Stimulated activated CD8-positive, alpha-beta memory T cell treated with anti-CD3 and anti-CD28 coated beads, Interleukin-4, amount 100 ng/mL, for 24 hours (primary cell): ENCODE measurements around the gene TTLL12.

Source experiments
- DNase-seq: peaks from one replicate; pipeline ENCODE4 v3.0.0-alpha.2; 2020; ENCODE audit warnings: low read depth

The TTLL12 gene

GRCh38 chr22:43213962-43214361 lies 27.0 kb upstream of the TTLL12 start:
- DNase-seq: no peak

DNA sequence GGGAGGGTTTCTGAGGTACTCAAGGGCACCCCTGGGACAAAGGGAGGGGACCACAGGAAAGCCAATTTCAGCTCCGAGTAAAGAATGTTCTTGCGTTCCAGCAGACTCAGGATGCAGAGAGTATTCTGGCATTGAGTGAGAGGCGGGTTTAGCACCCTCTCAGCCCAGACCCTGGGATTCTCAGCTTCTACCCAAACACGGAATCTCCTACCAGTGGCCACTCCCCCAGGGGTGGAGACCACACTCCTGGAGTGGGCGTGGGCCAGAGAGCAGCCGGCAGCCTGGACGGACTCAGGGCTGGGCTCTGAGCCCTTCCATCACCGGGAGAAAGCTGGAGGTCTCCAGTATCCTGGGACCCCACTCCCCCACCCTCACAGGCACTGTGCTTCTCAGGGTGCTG lies 26.1 kb upstream of the TTLL12 start:
- DNase-seq: no peak

DNA sequence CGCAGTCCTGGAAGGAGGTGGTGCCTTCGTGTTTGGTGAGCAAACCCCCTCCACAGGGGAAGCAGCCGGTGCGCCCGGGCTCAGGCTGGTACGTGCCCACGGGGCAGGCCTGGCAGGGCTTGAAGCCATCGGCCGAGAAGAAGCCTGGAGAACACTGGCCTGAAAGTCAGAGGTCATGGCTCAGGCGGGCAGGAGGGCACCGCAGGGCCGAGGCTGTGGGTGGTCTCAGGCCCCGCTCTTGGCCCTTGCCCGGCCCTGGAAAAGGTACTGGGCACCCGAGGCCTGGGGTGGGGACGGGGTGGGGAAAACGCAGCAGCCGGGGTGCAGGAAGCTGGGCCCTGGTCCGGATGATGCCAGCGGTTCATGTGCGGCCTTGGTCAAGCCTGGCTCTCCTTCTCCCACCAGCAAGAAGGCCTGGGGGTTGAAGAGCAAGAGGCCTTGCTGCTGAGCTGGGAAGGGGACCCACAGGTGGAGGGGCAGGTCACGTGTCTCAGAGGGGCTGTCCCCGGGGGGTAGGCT lies 25.6 kb upstream of the TTLL12 start:
- no peak for DNase-seq

GRCh38 chr22:43211941-43212433 lies 25.1 kb upstream of the TTLL12 start:
- DNase-seq: no peak

DNA sequence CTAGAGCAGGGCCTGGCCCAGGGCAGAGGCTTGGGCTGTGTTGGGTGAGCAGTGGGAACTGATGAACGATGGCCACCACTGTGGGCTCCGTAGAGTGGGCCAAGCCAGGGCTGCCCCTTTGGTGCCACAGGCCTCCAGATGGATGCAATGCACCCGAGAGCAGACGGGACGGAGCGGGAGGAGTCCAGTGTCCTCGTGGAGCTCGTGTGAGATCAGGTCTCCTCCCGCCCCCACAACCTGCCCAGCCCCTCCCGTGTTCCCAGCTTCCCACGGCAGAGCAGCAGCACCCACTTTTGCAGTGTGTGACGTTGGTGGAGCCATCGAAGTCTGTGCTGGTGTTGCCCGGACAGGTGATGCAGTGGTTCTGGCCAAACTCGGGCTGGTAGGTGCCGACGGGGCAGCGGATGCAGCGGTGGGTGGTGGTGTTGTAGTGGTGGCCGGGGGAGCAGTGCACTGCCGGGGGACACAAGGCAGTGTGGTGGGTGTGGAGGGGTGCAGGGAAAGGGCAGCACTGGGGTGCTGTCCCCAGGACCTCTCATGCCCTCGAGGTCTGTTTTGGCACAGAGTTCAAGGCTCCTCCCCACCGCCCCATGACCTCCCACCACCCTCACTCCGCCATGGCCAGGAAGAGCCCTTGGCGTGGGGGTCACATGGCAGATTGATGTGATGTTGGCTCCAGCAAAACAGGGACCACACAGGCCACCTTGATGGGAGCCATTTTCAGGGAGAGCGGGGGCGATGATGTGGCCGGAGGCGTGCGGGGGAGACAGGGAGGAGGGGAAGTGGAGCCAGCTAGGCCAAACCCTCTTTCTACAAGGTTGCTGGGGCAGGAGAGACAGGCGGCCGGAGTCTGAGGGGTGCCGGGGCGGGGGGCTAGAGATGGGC lies 23.9 kb upstream of the TTLL12 start:
- DNase-seq: no peak

DNA sequence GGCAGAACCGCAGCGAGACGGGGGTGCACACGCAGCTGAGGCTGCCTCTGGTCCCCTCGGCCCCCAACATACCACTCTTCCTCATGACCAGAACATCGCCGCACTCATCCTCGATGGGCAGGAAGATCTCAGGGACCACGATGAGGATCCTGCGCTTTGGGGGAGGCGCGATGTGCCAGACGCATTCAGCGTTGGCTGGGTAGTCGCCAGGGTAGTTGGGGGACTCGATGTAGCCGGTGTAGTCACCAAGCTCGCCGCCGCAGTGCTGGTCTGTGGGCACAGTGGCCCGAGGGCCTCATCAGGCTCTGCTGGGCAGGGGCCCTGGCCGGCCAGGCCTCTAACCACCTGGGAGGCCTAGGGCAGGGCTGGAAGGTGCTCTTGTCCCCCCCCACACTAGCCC lies 23.0 kb upstream of the TTLL12 start:
- no peak for DNase-seq

DNA sequence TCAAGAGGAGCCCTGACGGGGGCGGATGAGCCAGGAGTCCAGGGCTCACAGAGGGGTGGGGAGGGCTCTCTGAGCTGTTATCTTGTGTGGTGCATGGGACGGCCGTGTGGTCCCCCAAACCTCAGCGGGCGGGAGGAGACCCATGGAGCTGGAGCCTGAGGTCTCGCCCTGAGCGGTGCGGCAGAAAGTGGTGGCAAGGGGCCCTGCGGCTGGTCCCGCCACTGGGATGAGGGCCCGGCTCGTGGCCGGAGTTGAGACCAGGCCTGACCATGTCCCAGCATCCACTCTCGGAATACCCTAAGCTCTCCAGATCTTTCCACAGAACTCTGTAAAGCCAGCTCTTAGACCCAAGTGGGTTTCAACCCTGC lies 22.6 kb upstream of the TTLL12 start:
- no peak for DNase-seq

- no peak for DNase-seq
Observed at GRCh38 chr22:43208703-43209522, 22.0 kb upstream of the TTLL12 start.

GRCh38 chr22:43207849-43208702 lies 21.1 kb upstream of the TTLL12 start:
- no peak for DNase-seq

DNA sequence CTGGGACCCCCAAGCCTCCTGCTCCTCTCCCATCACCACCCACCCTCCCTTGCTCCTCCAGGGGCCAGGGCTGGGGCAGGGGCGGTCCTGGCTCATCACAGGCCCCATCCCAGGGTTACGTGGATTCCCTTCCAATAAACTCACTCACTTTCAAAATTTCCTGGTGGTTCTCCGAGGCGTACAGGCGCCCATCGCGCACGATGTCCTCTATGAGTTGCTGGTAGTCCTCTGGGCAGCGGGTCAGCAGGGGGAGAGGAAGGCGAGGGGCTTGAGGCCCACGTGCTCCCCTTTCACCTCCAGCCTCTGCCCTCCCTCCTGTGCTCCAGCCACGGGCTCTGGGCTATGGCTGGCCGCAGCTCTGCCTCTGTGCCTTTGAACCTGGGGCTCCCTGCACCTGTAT lies 20.5 kb upstream of the TTLL12 start:
- DNase-seq: no peak

DNA sequence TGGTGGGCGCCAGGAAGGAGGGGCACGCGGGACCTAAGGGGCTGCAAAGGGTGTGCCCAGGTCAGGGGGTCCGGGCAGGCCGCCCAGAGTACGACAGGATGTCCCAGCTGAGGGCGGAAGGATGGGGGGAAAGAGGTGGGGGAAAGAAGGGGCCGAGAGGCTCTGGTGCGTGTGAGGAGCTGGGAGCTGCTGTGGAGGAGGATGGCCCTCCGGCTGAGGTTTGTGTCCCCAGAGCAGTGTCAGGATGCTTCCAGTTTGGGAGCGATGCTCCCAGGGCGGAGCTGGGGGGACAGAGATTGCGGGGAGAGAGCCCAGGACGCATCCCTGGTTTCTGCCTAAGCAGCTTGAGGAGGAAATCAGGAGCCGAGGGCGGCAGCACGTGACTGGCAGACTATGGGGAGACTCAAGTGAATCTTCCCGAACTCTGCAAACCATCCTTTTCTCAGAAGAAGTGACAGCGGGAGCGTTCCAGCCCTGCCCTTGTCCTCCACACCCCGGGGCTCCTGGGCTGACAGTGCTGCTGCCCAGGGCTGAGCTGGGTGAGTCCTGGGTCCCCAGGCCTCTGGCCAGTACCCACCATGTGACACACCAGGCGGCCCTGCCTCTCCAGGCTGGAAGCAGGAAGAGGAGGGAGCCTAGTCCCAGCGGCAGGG lies 19.7 kb upstream of the TTLL12 start:
- no peak for DNase-seq

- no peak for DNase-seq
Observed at GRCh38 chr22:43205748-43206508, 19.0 kb upstream of the TTLL12 start.

- no peak for DNase-seq
Observed at GRCh38 chr22:43205261-43205691, 18.3 kb upstream of the TTLL12 start.

GRCh38 chr22:43203471-43203981 lies 16.6 kb upstream of the TTLL12 start:
- DNase-seq: no peak

DNA sequence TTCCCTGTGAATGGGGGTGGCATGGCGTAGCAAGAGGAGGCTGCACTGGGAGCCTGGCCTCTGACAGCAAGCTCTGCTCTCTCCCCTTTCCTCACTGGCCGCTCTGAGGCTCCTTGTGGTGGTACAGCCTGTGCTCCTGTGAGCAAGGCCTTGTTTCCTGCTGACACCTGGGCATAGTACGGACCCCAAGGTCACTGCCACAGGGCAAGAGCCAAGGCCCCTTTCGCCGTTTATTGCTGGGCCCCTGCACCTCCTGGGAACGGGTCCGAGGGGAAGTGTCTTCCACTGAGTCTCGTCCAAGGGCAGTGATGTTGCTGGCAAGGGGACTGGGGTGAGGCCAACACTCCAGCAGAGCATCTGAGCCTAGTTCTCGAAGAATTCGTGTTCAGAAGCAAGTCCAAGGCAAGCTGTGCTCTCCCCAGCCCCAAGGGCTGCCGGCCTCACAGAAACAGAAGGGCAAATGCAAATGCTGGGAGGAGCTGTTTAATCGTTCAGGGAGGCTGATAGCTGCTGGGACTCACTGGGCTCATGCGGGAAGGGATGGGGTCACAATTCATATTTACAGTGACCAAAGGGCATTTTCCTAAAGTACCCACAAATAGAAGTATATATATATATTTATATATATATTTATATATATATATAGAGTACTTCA lies 15.9 kb upstream of the TTLL12 start:
- no peak for DNase-seq

GRCh38 chr22:43202326-43202725 lies 15.4 kb upstream of the TTLL12 start:
- DNase-seq: no peak

DNA sequence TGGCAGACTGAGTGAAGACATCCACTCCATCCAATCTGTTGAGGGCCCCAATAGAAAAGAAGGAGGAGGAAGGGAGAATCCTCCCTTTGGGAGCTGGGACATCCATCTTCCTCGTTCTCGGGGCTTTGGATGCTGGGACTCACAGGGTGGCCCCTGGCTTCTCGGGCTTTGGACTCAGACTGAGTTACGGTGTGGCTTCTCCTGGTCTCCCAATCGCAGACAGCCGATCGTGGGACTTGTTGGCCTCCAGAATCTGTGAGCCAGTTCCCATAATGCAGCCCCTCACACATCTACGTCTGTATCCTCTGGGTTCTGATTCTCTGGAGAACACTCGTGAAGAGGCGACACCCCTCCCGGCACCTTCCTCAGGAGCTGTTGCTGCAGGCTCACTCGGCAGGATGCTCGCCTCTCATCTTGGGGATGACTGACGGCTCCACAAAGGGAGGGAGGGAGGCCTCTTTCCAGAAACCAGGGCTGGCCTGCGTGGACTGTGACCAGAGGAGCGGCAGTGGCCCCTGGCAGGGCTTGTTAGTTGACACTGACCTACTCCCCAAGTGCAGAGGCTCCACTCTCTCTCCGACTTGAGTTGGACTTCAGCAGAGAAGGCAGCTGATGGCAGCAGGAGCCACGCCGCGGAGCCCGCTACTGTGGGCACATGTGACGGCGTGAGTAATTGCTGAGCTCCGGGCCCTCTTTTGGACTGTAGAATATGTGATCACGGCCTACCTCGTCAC lies 14.7 kb upstream of the TTLL12 start:
- no peak for DNase-seq

- no peak for DNase-seq
Observed at GRCh38 chr22:43200555-43200954, 13.6 kb upstream of the TTLL12 start.

- DNase-seq: no peak
Observed at GRCh38 chr22:43200031-43200430, 13.1 kb upstream of the TTLL12 start.
